ENCODE measurements around the gene PSAT1.
"Not testable (repeated sequence)": the region's sequence is repeated elsewhere in the genome, so short reads cannot be mapped to it uniquely, and the experiment has no call there.

Gene PSAT1

GRCh38 chr9:78296893-78297671, at the start of gene PSAT1:
Gene PSAT1, plus strand, starts transcription at chr9:78297125. Its CDS starts 86 bp downstream, at chr9:78297211.
- DNase-seq (ENCODE audit: low spot score) (peak; percentile 91), FAIRE-seq (peak; percentile 42)

DNA sequence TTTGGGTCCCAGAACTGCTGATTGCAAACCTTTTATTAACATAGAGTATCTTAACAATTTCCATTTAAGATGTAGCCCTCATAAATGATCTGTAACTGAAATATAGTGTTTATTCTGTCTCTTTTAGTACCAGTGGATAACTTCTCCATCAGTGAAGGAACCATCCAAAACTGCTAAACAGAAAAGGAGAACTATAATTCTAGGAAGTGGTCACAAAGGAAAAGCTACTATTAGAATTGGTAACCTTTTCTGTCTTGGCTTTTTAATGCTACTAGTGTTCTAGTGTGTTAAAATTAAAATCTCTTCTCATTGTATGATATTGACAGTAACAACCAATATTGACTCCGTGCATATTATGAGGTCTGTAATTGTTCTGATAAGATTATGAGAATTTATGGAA, 48.3 kb upstream of the PSAT1 start:
- DNase-seq (ENCODE audit: low spot score) (no peak), FAIRE-seq (no peak)

DNA sequence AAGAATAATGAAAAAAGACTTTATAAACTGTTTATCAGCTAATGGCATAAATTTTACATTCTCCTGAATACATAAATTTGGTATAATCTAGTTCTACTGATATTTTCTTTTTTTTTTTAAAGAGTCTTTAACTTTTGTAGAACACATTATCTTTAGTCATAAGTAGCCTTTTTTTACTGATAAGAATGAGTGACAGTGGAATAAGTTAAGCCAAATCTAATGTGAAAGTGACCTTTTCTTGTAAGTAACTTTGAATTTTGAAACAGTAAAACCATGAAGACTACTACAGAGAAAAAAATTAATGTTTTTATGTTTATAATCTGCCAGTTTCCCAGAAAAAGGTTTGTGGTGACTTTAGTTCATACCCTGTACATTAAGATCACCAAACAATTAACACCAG, 47.4 kb upstream of the PSAT1 start:
- no peak for FAIRE-seq
- DNase-seq (ENCODE audit: low spot score) = no peak

GRCh38 chr9:78252616-78253015, 44.3 kb upstream of the PSAT1 start:
- FAIRE-seq (no peak), DNase-seq (ENCODE audit: low spot score) (no peak)

DNA sequence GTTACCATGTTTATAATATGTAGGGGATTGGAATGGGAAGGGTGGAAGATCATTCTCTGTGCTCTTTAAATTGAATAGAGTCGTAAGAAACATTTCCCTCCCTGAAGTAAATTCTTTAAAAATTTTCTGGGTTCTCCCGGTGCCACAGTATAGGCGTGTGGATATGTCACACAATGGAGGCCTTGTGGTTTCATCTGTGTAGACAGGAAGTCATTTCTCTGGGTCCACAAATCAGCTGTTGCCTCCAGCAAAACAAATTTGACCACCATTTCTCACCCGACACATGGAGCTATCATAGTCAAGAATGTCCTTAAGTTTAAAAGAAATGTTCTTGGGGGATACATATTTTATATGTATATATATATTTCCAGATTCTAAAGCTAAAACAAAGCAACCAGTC, 43.6 kb upstream of the PSAT1 start:
- FAIRE-seq (no peak), DNase-seq (ENCODE audit: low spot score) (no peak)

DNA sequence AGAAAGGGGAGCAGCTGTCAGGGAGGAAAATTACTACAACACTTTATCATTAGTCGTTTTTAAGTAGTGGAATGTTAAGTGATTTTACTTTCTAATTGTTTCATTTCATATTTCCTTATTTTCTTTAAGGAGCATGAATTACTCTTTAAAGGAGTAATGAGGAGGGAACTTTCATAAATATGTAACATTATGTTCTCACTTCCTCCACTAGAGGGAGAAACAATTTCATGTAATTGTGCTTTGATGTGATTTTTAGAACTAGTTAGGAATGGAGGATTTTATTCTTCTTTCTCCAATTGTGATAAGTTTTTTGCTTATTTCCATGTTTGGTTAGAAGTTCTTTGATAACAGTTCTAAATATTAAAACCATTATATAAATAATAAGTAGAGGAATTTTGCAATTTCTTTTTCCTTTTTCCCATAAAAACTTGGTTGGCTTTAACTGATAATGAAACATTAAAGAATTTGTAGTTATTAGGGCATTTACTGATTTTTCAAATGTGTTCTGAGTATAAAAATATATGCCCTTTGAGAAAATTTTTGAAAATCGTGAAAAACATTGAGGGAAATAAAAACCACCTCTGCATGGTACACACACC, 35.4 kb upstream of the PSAT1 start:
- peak; percentile 33 for DNase-seq (ENCODE audit: low spot score)
- peak; percentile 93 for FAIRE-seq

DNA sequence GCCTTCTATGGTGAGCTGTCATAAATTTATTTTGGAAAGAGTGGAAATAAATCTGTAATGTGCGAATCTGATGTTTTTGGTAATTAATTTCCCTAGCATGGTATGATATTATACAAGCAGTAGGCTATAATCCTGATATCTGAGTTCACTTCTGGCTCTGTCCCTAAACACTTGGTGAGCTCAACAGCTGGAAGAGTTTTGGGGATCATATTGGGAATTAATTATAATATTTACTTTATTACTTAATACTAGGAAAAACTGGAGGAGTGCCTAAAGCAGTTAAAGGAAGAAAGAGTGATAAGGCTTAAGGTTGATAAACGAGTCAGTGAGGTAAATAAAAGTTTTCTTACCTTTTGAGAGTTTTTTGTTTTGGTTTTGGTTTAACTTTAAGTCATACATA, 34.3 kb upstream of the PSAT1 start:
- no peak for FAIRE-seq
- no peak for DNase-seq (ENCODE audit: low spot score)

DNA sequence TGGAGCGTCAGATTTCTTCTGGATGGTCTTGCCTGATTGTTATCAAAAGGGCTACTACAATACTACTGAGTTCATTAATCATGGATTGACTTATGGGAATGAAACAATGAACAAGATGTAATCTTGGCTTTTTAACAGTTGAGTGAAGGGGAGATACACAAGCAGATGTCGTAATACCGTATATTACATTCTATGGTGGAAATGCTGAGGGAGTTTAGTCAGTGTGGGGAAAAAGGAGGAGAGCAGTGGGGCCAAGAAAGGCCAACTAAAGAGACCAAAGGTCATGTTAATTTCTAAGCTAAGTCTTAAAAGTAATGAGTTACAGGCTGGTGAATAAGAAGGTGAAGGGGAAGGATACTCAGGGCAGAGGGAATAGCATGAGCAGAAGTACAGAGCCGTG, 29.0 kb upstream of the PSAT1 start:
- FAIRE-seq (no peak), DNase-seq (ENCODE audit: low spot score) (no peak)

DNA sequence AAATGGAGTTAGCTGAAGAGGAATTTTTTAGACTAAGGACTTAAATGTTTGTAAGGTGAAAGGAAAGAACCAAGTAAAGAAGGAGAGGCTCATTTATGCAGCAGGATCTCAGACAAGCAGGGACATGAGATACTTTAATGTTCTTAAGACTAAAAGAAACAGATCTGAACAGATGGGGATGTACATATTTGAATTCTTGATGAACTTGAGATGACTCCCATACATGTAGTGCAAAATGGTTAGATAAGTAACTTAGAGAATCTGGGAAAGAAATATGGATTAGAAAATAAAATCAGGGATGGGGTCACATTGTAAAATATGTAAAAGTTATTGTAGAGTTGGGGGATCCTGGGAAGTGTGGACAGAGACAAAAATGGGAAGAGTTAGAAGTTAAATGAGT, 27.1 kb upstream of the PSAT1 start:
- DNase-seq (ENCODE audit: low spot score) (no peak), FAIRE-seq (no peak)

GRCh38 chr9:78272307-78272706, 24.6 kb upstream of the PSAT1 start:
- DNase-seq (ENCODE audit: low spot score) = no peak

DNA sequence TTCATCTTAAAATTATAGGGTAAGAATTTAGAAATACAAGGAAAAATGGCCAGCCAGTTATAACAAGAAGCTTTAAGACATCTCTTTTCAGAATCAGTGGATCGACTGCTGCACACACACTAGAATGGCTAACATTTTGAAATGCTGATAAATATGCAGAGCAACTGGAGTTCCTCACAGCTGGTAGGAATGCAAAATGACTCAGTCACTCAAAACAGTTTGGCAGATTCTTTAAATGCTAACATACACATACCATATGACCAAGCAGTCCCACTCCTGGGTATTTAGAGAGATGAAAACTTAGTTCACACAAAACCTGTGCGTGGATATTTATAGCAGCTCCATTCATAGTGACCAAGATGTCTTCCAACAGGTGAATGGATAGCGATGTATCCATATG, 23.2 kb upstream of the PSAT1 start:
- FAIRE-seq (no peak), DNase-seq (ENCODE audit: low spot score) (no peak)

More at GRCh38 chr9:78272307-78272706, 24.6 kb upstream of the PSAT1 start:
- no peak for FAIRE-seq

DNA sequence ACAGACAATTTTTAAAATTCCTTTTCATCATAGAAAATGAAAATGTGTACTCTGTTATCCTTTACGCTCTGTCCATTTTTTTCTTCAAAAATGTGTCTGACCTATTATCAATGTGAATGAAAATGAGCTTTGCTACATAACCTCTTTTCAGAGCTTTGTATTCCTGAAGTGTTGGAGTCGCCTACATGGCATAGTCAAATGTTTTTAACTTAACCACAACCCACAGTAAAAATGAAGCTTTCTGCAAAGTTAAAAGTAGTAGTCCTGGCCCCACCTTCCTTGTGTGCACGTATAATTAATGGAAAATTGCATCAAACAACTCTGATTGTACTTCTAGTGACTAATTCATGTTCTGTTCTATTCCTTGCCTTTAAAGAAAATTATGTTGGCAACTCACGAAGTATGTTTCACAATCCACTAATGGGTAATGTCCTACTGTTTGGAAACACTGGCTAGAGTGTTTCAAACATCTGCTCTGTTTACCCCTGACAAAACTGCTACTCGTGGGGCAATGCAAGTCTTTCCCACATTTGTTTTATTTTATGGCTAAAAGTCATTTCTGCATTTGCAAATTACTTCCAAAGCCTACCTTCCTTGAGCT, 18.6 kb upstream of the PSAT1 start:
- FAIRE-seq (no peak), DNase-seq (ENCODE audit: low spot score) (no peak)

GRCh38 chr9:78278801-78279200, 18.1 kb upstream of the PSAT1 start:
- DNase-seq (ENCODE audit: low spot score) (no peak), FAIRE-seq (no peak)

DNA sequence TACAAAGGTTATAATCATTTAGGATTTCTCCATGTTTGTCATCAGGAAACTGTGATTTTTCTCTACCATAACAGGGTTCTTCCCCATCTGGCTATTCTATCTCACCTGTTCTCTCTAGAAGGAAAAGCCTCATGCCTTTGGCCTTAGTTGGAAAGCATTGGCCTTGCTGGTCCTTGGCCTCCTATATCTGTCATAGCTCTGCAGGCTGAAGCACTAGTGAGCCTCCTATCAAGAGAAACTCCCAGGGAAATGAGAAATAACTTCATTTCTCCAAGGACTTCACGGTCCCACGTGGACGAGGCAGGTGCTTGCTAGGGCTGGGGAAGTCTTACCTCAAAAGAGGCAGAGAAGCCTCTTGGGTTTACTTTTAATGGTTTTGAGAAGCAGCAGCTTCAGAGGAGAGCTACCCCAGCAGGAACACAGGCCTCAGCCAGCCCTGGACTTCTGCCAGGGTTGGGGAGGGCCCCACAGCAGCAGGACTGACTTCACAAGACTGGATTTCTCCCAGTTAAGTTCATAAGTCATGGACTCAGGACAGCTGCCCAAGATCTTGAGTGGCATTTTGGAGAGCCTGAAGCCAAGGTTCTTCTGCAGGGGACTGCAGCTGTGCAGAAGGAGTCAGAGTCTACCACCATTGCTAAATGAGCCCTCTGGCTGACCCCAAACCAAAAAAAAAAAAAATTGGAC, 15.8 kb upstream of the PSAT1 start:
- DNase-seq (ENCODE audit: low spot score) = no peak
- no peak for FAIRE-seq

- FAIRE-seq; DNase-seq (ENCODE audit: low spot score): not testable (repeated sequence)
Measured at GRCh38 chr9:78284181-78284580, 12.7 kb upstream of the PSAT1 start.

DNA sequence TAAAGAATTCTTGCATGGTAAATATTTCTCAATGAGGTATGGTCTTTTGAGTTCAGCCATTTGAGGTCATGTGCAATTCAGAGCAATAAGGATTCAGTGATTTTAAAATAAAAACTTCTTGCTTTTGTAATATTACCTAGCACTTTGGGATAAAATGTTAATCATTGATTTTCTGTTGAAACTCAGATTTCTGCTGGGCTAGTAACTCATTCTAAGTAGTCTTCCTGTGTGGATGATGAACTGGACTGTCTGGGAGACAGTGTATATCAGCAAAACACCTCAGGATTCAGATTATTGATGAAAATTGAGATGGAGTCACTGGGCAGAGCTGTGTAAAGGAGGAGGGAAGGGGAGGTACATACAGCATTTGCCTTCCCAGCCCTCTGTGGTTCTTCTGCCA, 10.8 kb upstream of the PSAT1 start:
- FAIRE-seq = no peak
- no peak for DNase-seq (ENCODE audit: low spot score)

GRCh38 chr9:78286946-78287388, 10.0 kb upstream of the PSAT1 start:
- DNase-seq (ENCODE audit: low spot score) (no peak), FAIRE-seq (no peak)

DNA sequence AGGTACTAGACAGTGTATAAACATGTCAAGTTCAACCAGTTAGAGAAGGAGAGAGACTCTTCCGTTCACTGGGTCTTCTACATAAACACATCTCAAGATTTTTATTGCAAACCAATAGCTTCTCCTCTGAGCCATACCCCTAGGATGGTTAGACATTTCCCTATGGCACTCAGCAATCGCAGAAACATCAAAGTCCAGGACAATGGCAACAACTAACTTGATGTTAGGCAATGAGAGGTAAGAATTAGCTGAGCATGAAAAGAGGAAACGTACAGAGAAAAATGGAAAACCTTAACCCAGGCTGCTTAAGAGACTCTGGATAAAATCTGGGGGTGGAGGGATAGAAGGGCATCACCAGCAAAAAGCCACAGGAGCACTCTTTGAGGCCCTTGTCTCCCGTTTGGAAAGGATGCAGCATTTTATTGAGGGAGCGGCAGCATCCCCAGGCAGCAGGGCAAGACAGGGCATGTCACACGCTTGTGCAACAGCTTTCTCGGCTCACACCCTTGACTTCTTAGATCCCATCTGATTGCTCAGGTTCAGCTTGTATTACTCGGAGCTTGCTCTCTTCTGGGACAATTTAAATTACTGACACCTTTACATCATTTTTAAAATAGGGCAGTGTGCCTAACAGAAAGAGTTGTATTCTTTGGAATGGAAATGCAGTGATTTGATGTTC, 8.6 kb upstream of the PSAT1 start:
- no peak for FAIRE-seq
- DNase-seq (ENCODE audit: low spot score) = no peak

- DNase-seq (ENCODE audit: low spot score) (no peak), FAIRE-seq (no peak)
Measured at GRCh38 chr9:78289474-78289873, 7.5 kb upstream of the PSAT1 start.

- no peak for FAIRE-seq
- DNase-seq (ENCODE audit: low spot score) = no peak
Measured at GRCh38 chr9:78291240-78291925, 5.5 kb upstream of the PSAT1 start.

- DNase-seq (ENCODE audit: low spot score) (no peak), FAIRE-seq (no peak)
Measured at GRCh38 chr9:78292026-78292425, 4.9 kb upstream of the PSAT1 start.

Measured in RCC 7860 (cell line).